Duodenal mucosa (tissue), 2 donors: ENCODE data around the gene TWF2.

ENCODE experiments used
- H3K27ac ChIP-seq: one replicate; pipeline ENCODE4 v1.7.0; 2013; ENCODE audit warnings: low read depth, low read length
- H3K27me3 ChIP-seq, 2 donors: one replicate each; pipeline ENCODE4 v1.7.0; 2013; ENCODE audit warnings: low read length in 2 of 2, control low read depth in 1 of 2; ENCODE audit not compliant: insufficient read depth in 2 of 2, control insufficient read depth in 1 of 2
- H3K36me3 ChIP-seq, 2 donors: one replicate each; pipeline ENCODE4 v1.7.0; 2013; ENCODE audit warnings: low read length in 2 of 2, control low read depth in 1 of 2; ENCODE audit not compliant: insufficient read depth in 2 of 2, control insufficient read depth in 1 of 2
- H3K4me1 ChIP-seq, 2 donors: one replicate each; pipeline ENCODE4 v1.7.0; 2013; ENCODE audit warnings: low read length in 2 of 2, control low read depth in 1 of 2; ENCODE audit not compliant: insufficient read depth in 2 of 2, control insufficient read depth in 1 of 2
- H3K4me3 ChIP-seq, 2 donors: one replicate each; pipeline ENCODE4 v1.7.0; 2013; ENCODE audit warnings: low read length in 2 of 2, low read depth in 1 of 2
- H3K9ac ChIP-seq, 2 donors: one replicate each; pipeline ENCODE4 v1.7.0; 2013; ENCODE audit warnings: low read length in 2 of 2, low read depth in 1 of 2
- H3K9me3 ChIP-seq, 2 donors: one replicate each; pipeline ENCODE4 v1.7.0; 2013; ENCODE audit warnings: low read length in 2 of 2, control low read depth in 1 of 2; ENCODE audit not compliant: control insufficient read depth in 1 of 2

Gene TWF2

DNA sequence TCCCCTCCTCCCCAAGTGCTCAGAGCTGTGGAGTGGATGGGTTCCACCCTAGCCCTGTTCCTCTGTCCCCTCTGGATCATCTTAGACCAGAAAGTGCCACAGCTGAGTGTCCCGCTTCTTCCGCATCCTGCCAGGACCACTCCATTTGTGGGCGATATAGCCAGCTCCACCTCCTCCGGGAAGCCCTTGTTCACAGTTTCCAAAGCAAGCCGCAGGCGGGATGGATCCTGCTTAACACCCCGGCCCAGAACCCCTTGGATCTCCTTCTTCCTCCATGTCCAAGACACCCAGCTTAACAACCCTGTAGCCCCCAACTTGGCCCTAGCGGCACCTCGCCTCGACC is 41.5 kb downstream of the TWF2 start:
- Histone ChIP-seq H3K27ac (peak overlapping the region; percentile 88), H3K4me3 (peak overlapping the region; percentile 90 to 91), H3K36me3 (peaks cover 3 to 11% of the 10 kb centered on the region in 2 donors), H3K27me3 (no peaks in the 10 kb centered on the region), H3K4me1 (peaks cover 37 to 48% of the 10 kb centered on the region in 2 donors), H3K9ac (peak overlapping the region; percentile 71 to 85), H3K9me3 (no peaks in the 10 kb centered on the region)

GRCh38 chr3:52196977-52197376 is 42.0 kb downstream of the TWF2 start:
- Histone ChIP-seq H3K9me3 (no peaks in the 10 kb centered on the region), H3K27ac (peak overlapping the region; percentile 88), H3K4me1 (peaks cover 37 to 46% of the 10 kb centered on the region in 2 donors), H3K27me3 (no peaks in the 10 kb centered on the region), H3K9ac (peak overlapping the region in 1 of 2 donors; percentile 85), H3K4me3 (peak overlapping the region; percentile 90 to 91), H3K36me3 (peaks cover 0 to 8% of the 10 kb centered on the region in 2 donors)

- no peak overlapping the region for H3K4me3 ChIP-seq
- no peaks in the 10 kb centered on the region for H3K36me3 ChIP-seq
- H3K4me1 ChIP-seq, result peaks cover 39 to 40% of the 10 kb centered on the region in 2 donors
- H3K9ac ChIP-seq, result no peak overlapping the region
- no peaks in the 10 kb centered on the region for H3K9me3 ChIP-seq
- no peaks in the 10 kb centered on the region for H3K27me3 ChIP-seq
- peak overlapping the region; percentile 88 for H3K27ac ChIP-seq
These were observed 43.1 kb downstream of the TWF2 start for GRCh38 chr3:52195823-52196331.

GRCh38 chr3:52195291-52195597 is 43.7 kb downstream of the TWF2 start:
- peaks cover 45 to 46% of the 10 kb centered on the region in 2 donors for H3K4me1 ChIP-seq
- no peak overlapping the region for H3K4me3 ChIP-seq
- no peaks in the 10 kb centered on the region for H3K9me3 ChIP-seq
- no peak overlapping the region for H3K9ac ChIP-seq
- no peaks in the 10 kb centered on the region for H3K36me3 ChIP-seq
- H3K27ac ChIP-seq, result peak overlapping the region; percentile 13
- no peaks in the 10 kb centered on the region for H3K27me3 ChIP-seq

DNA sequence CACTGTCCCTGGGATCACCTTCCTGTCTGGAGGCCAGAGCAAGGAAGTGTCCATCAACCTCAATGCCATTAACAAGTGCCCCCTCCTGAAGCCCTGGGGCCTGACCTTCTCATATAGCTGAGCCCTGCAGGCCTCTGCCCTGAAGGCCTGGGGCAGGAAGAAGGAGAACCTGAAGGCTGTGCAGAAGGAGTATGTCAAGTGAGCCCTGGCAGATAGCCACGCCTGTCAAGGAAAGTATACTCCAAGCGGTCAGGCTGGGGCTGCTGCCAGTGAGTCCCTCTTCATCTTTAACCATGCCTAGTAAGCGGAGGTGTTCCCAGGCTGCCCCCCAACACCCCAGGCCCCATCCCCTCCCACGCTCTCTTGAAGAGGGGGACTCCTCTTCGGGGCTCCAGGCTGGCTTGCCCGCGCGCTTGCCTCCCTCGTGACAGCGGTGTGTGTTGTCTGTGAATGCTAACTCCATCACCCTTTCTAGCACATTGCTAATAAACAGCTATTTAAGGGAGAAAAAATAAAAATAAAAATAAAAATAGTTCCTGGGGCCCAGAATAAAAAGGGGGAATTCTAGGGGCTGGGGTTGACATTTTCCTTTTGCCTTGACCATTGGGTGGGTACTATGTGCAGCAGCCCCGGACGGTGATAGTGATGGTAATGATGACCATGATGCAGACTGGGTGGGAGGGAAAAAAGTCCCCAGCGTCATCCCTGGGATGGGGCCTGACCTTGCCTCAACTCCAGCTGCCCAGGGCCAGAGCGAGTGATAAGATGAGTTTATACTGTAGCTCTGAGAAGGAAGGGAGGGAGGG is 44.3 kb downstream of the TWF2 start:
- H3K4me1 ChIP-seq, result peaks cover 47 to 51% of the 10 kb centered on the region in 2 donors
- no peak overlapping the region for H3K9ac ChIP-seq
- no peaks in the 10 kb centered on the region for H3K9me3 ChIP-seq
- H3K27ac ChIP-seq, result no peak overlapping the region
- no peak overlapping the region for H3K4me3 ChIP-seq
- H3K36me3 ChIP-seq, result no peaks in the 10 kb centered on the region
- no peaks in the 10 kb centered on the region for H3K27me3 ChIP-seq

DNA sequence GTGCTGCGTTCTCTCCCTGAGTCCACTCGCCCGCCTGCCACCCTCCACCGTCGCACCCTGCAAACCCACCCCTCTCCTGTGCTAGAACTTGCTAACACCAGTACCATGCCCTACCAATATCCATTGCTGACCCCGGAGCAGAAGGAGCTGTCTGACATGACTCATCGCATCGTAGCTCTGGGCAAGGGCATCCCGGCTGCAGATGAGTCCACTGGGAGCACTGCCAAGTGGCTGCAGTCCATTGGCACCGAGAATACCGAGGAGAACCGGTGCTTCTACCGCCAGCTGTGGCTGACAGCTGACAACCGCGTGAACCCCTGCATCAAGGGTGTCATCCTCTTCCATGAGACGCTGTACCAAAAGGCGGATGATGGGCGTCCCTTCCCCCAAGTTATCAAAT is 45.9 kb downstream of the TWF2 start:
- H3K36me3 ChIP-seq, result no peaks in the 10 kb centered on the region
- H3K9me3 ChIP-seq, result no peaks in the 10 kb centered on the region
- H3K4me3 ChIP-seq, result no peak overlapping the region
- no peak overlapping the region for H3K27ac ChIP-seq
- no peaks in the 10 kb centered on the region for H3K27me3 ChIP-seq
- H3K9ac ChIP-seq, result no peak overlapping the region
- H3K4me1 ChIP-seq, result peaks cover 39 to 49% of the 10 kb centered on the region in 2 donors

DNA sequence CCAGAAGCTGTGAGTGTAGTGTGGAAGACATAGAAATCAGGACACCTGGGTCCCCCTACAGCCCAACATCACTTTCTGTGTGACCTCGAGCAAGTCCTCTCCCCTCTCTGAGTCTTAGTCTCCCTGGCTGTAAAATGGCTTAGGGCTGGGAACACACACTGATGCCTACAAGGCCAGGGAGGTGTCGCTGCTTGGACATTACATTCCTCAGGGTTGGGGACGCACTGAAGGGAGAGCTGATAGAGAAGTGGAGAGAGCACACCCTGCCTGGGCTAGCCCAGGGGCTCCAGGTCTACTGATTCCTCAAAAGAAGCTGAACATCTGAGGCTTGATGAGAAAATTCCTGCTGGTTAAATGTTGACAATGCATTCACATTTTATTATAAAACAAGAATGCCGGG is 47.3 kb downstream of the TWF2 start:
- H3K9ac ChIP-seq, result no peak overlapping the region
- no peaks in the 10 kb centered on the region for H3K27me3 ChIP-seq
- H3K27ac ChIP-seq, result no peak overlapping the region
- no peak overlapping the region for H3K4me3 ChIP-seq
- no peaks in the 10 kb centered on the region for H3K9me3 ChIP-seq
- H3K36me3 ChIP-seq, result no peaks in the 10 kb centered on the region
- H3K4me1 ChIP-seq, result peaks cover 28 to 38% of the 10 kb centered on the region in 2 donors

GRCh38 chr3:52190294-52191074 is 48.5 kb downstream of the TWF2 start:
- no peaks in the 10 kb centered on the region for H3K9me3 ChIP-seq
- H3K27me3 ChIP-seq, result no peaks in the 10 kb centered on the region
- H3K36me3 ChIP-seq, result no peaks in the 10 kb centered on the region
- no peak overlapping the region for H3K9ac ChIP-seq
- peak overlapping the region; percentile 5 for H3K27ac ChIP-seq
- peaks cover 20 to 26% of the 10 kb centered on the region in 2 donors for H3K4me1 ChIP-seq
- no peak overlapping the region for H3K4me3 ChIP-seq

- H3K4me3 ChIP-seq, result no peak overlapping the region
- H3K9ac ChIP-seq, result no peak overlapping the region
- peaks cover 20 to 23% of the 10 kb centered on the region in 2 donors for H3K4me1 ChIP-seq
- H3K36me3 ChIP-seq, result no peaks in the 10 kb centered on the region
- no peaks in the 10 kb centered on the region for H3K27me3 ChIP-seq
- H3K9me3 ChIP-seq, result no peaks in the 10 kb centered on the region
- no peak overlapping the region for H3K27ac ChIP-seq
These were observed 50.4 kb downstream of the TWF2 start for GRCh38 chr3:52188556-52188955.

DNA sequence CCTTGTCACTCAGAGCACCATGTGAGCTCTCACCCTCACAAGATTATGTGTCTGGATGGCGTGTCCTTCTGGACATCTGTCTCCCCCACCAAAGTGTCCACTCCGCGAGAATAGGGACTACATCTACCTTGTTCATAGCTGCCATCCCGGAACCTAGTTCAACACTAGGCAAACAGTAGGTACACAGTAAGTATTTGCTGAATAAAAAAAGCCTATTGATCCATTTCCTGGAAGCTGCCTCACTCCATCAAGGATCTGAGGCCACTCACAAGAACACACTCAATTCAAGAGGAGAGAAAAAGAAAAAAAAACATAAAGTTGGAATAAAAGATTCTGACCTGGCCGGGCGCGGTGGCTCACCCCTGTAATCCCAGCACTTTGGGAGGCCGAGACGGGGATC is 52.2 kb downstream of the TWF2 start:
- no peaks in the 10 kb centered on the region for H3K36me3 ChIP-seq
- no peaks in the 10 kb centered on the region for H3K9me3 ChIP-seq
- H3K4me3 ChIP-seq, result no peak overlapping the region
- H3K27me3 ChIP-seq, result no peaks in the 10 kb centered on the region
- H3K27ac ChIP-seq, result no peak overlapping the region
- H3K4me1 ChIP-seq, result peaks cover 15 to 26% of the 10 kb centered on the region in 2 donors
- H3K9ac ChIP-seq, result no peak overlapping the region
